Mucosa of descending colon (tissue), 3 donors: ENCODE measurements around the gene CPSF4. TPM values are rescaled to one million over a fixed set of nuclear protein-coding genes. Genes with fewer than 3 reads are reported as not detected.

ENCODE experiments used
- ATAC-seq: fragments of 200-7000 bp; cut with Tn5 transposase; one replicate; pipeline ENCODE4 v1.9.1; 2020; ENCODE audit warnings: mild to moderate bottlenecking, moderate library complexity
- DNase-seq, 3 donors: peaks; one replicate each; pipeline ENCODE4 v3.0.0-alpha.2; 2020
- H3K36me3 ChIP-seq: fragments of 200-600 bp; one replicate; pipeline ENCODE4 v1.8.0; 2021; ENCODE audit warnings: low read depth, mild to moderate bottlenecking
- H3K4me1 ChIP-seq: fragments of 200-600 bp; one replicate; pipeline ENCODE4 v1.8.0; 2021; ENCODE audit warnings: low read depth, mild to moderate bottlenecking
- H3K4me3 ChIP-seq: fragments of 200-600 bp; one replicate; pipeline ENCODE4 v1.8.0; 2021; ENCODE audit warnings: mild to moderate bottlenecking
- H3K9me3 ChIP-seq: fragments of 200-600 bp; one replicate; pipeline ENCODE4 v1.8.0; 2021; ENCODE audit warnings: mild to moderate bottlenecking
- intact Hi-C, 2 donors: fragments of 100-400 bp; cut with DNase I in 1 of 2; cut with micrococcal nuclease in 1 of 2; formaldehyde crosslinking; loops; one replicate each; pipeline versions ENCODE4 v1.11.0 to v1.11.1; 2022; cut with DNase I, micrococcal nuclease
- total RNA-seq, 3 donors: library from RNA; stranded (reverse); fragmentation: NEBNext Ultra II Directional in 2 of 3; extraction: Animal tissue kit (Norgen Biotek cat#: 25700) in 2 of 3; gene quantifications; one replicate each; pipeline versions ENCODE4 v1.2.1 to v1.2.4, GENCODE V29; 2021 to 2023
- TF ChIP-seq, protein P1 (sequence below): fragments of 200-600 bp; IDR thresholded peaks from one replicate; pipeline ENCODE4 v1.8.0; 2022; ENCODE audit warnings: antibody characterized with exemption, mild to moderate bottlenecking
- donor health status: DM: no; HTN: no; CAD: no; lungs with moderate emphysema.
- donor health status: DM: no; HTN: no; CAD: no.
- donor health status: DM: no; HTN: yes; CAD: no.

The CPSF4 gene
- total RNA-seq, 3 donors from 2014 or later = 23.2 to 33.5 (median 24.8) TPM

DNA sequence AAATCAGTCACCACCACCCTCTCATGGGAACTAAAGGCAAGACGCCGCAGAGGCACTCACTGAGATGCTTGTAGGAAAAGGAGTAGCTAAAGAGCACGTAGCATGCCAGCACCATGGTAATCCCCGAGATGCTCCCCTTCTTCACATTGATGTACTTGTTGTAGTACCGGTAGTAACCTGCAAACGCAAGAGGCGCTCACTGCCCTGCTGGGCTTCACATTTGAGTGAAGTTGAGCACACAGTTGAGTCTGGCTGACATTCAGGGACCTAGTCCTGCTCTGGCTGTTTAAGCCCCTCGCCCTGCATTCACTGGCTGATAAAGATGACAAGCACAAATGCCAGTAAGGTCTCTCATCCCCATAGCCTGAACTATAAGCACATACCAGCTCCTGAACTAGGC lies 20.3 kb downstream of the CPSF4 start:
- intact Hi-C loops = no loop called here
- ATAC-seq = peak; percentile 42
- Histone ChIP-seq H3K4me3 (no peak overlapping the region), H3K4me1 (peaks cover 9% of the 10 kb centered on the region), H3K36me3 (no peaks in the 10 kb centered on the region), H3K9me3 (no peaks in the 10 kb centered on the region)
- no peak for DNase-seq
- TF ChIP-seq, protein P1, sequence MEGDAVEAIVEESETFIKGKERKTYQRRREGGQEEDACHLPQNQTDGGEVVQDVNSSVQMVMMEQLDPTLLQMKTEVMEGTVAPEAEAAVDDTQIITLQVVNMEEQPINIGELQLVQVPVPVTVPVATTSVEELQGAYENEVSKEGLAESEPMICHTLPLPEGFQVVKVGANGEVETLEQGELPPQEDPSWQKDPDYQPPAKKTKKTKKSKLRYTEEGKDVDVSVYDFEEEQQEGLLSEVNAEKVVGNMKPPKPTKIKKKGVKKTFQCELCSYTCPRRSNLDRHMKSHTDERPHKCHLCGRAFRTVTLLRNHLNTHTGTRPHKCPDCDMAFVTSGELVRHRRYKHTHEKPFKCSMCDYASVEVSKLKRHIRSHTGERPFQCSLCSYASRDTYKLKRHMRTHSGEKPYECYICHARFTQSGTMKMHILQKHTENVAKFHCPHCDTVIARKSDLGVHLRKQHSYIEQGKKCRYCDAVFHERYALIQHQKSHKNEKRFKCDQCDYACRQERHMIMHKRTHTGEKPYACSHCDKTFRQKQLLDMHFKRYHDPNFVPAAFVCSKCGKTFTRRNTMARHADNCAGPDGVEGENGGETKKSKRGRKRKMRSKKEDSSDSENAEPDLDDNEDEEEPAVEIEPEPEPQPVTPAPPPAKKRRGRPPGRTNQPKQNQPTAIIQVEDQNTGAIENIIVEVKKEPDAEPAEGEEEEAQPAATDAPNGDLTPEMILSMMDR = no peak

DNA sequence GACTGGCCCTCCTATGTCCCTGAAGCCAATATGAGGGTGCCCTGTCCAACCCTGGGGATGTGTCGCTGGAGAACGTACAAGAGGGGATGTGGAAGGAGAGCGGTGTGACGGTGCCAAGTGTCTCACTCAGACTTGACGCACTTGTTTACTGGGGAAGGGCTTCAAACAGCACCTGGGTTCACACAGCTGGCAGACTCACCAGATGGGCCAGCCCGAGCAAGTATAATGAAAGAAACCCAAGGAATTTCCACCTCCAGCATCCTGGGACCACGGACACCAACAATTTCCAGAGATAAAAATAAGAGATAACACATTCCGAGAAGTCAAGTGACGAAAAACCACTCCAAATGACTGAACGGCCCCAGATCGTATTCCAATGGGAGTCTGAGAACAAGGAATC lies 21.9 kb downstream of the CPSF4 start:
- TF ChIP-seq, protein P1 = no peak
- DNase-seq (no peak), ATAC-seq (no peak)
- H3K9me3 ChIP-seq = no peaks in the 10 kb centered on the region
- H3K4me1 ChIP-seq = peaks cover 22% of the 10 kb centered on the region
- intact Hi-C loops = no loop called here
- H3K4me3 ChIP-seq = no peak overlapping the region
- H3K36me3 ChIP-seq = no peaks in the 10 kb centered on the region

DNA sequence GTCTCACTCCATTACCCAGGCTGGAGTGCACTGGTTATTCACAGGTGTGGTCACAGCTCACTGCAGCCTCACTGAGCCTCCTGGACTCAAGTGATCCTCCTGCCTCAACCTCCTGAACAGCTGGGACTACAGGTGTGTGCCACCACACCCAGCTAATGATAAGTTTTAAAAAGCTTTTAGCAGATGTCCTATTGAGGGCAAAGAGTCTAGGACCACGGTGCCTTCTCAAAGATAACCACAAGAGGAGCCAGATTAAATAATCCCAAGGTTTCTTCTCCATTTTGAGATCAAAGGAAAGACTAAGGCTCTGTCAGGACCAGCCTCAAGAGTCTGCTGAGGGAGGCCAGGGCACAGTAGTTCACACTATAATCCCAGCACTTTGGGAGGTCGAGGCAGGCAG lies 22.5 kb downstream of the CPSF4 start:
- Histone ChIP-seq H3K36me3 (no peaks in the 10 kb centered on the region), H3K9me3 (no peaks in the 10 kb centered on the region), H3K4me3 (no peak overlapping the region), H3K4me1 (peaks cover 22% of the 10 kb centered on the region)
- intact Hi-C loops = no loop called here
- TF ChIP-seq, protein P1 = no peak
- DNase-seq (no peak), ATAC-seq (no peak)

DNA sequence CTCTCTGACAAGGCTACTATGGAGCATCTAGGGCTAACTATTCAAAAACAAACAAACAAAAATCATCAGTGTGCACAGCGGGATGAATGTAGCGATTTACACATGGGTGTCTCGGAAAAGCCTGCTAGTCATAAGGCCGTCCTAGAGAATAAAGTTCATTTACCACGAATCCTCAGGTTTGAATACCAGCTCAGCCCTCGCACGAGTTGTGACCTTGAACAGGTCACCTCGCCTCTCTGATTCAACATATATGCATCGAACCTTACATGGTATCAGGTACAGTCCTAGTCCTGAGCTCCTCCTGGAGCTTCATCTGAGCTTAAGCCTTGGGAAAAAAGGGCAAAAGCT lies 26.7 kb downstream of the CPSF4 start:
- no peaks in the 10 kb centered on the region for H3K9me3 ChIP-seq
- H3K36me3 ChIP-seq = no peaks in the 10 kb centered on the region
- TF ChIP-seq, protein P1 = no peak
- peak overlapping the region; percentile 88 for H3K4me3 ChIP-seq
- peak; percentile 42 for ATAC-seq
- intact Hi-C loops = no loop called here
- DNase-seq = no peak
- H3K4me1 ChIP-seq = peaks cover 22% of the 10 kb centered on the region

DNA sequence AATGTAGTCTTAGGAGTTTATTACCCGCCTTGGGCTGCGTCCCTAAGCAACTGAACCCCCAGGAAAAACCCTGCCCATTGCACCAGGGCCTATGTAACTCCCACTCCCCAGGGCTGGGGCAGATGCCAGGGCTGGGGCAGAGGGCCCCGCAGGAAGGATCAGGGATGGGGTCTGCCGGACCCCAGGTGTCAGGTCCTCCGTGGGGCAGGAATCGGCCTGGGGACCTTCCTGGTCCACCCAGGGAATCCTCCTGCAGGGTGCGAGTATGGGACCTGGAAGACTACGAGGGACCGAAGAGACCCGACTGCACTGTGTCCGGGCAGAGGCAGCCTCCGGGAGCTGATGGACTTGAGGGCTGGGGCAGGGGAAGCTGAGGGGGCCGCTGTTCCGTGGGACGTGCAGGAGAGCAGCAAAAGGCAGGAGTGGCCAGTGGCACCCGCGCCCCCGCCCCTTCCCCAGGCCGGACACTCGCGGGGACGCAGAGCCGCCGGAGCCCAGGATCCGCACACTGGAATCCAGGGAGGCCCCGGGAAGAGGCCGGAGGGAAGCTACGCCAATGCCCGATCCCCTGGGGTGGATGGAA lies 29.7 kb downstream of the CPSF4 start:
- DNase-seq = peak in 2 of 3 donors; percentile 27 to 51
- Histone ChIP-seq H3K4me1 (peaks cover 21% of the 10 kb centered on the region), H3K4me3 (no peak overlapping the region), H3K36me3 (no peaks in the 10 kb centered on the region), H3K9me3 (no peaks in the 10 kb centered on the region)
- TF ChIP-seq, protein P1 = no peak
- intact Hi-C loops = no loop called here
- no peak for ATAC-seq
